HepG2 (cell line): ENCODE data around the gene GFOD1. TPM values are rescaled to one million over a fixed set of nuclear protein-coding genes. Genes with fewer than 3 reads are reported as not detected.

ENCODE experiments used
- ATAC-seq: fragments of 200-7000 bp; cut with Tn5 transposase; 3 replicates; pipeline ENCODE4 v1.9.1; 2020; ENCODE audit warnings: mild to moderate bottlenecking, moderate library complexity
- BruUV-seq: library from RNA; stranded (reverse); fragments of 400-500 nt; replicated peaks from 2 replicates; lab custom pipeline; 2021; lab: Mats Ljungman, UMichigan
- CTCF ChIA-PET: fragments of 300-600 bp; formaldehyde crosslinking; extraction: SDS; loops from one replicate; lab custom pipeline; 2021; ENCODE audit warnings: low total read pairs, inconsistent platforms, low intra/inter-chr PET ratio; lab: Yijun Ruan, JAX
- POLR2A ChIA-PET: fragments of 350-600 bp; sonication (Branson Sonifier 250); formaldehyde crosslinking; loops from one replicate; lab custom pipeline; 2020; ENCODE audit warnings: antibody characterized with exemption, inconsistent platforms; lab: Yijun Ruan, JAX
- DNase-seq: peaks from one replicate; pipeline ENCODE4 v3.0.0-alpha.2; 2015; ENCODE audit warnings: low spot score
- FAIRE-seq: peaks from 3 replicates; lab custom pipeline; 2011; peaks lifted over from hg19 to GRCh38; lab: Jason Lieb, UNC
- H2AFZ ChIP-seq: one replicate; pipeline ENCODE4 v1.6.1; 2011; ENCODE audit warnings: low read length, inconsistent platforms
- H3K27ac ChIP-seq: fragments of 300-600 bp; 3 replicates; pipeline ENCODE4 v1.8.0; 2011; ENCODE audit warnings: mixed run types, mild to moderate bottlenecking, mixed read lengths, low read length, inconsistent platforms; ENCODE audit not compliant: insufficient read depth; ENCODE audit errors: extremely low read length
- H3K27me3 ChIP-seq, 2 experiments: fragments of 200-600 bp in 1 of 2; 2 replicates in 1 of 2; 3 replicates in 1 of 2; pipeline versions ENCODE4 v1.6.0 to v1.8.0; 2011; ENCODE audit warnings: low read length in 2 of 2, mild to moderate bottlenecking in 2 of 2, moderate library complexity in 2 of 2, inconsistent platforms in 1 of 2; ENCODE audit not compliant: insufficient read depth in 2 of 2, control insufficient read depth in 1 of 2
- H3K36me3 ChIP-seq, 2 experiments: fragments of 200-600 bp in 1 of 2; replicated peaks in 1 of 2; 2 replicates in 1 of 2; 3 replicates in 1 of 2; pipeline versions ENCODE4 v1.5.1 to v1.8.0; 2011; ENCODE audit warnings: low read length in 2 of 2, inconsistent platforms in 1 of 2; ENCODE audit not compliant: insufficient read depth in 2 of 2, control insufficient read depth in 1 of 2
- H3K4me1 ChIP-seq: 2 replicates; pipeline ENCODE4 v1.5.1; 2012; ENCODE audit warnings: low read length, inconsistent platforms; ENCODE audit not compliant: insufficient read depth
- H3K4me2 ChIP-seq: 2 replicates; pipeline ENCODE4 v1.6.0; 2011; ENCODE audit warnings: low read depth, low read length, inconsistent platforms
- H3K4me3 ChIP-seq, 3 experiments: fragments of 200-600 bp in 1 of 3; sonication (generic), shearing (Covaris generic) in 1 of 3; replicated peaks in 1 of 3; 2 replicates each; pipeline ENCODE4 v1.5.1; 2011 to 2016; ENCODE audit warnings: low read length in 3 of 3, inconsistent platforms in 2 of 3, low read depth in 2 of 3, mild to moderate bottlenecking in 2 of 3, control low read depth in 1 of 3, mixed read lengths in 1 of 3; ENCODE audit not compliant: insufficient read depth in 1 of 3
- H3K79me2 ChIP-seq: one replicate; pipeline ENCODE4 v1.6.1; 2011; ENCODE audit warnings: low read length, inconsistent platforms; ENCODE audit not compliant: insufficient read depth
- H3K9ac ChIP-seq: 2 replicates; pipeline ENCODE4 v1.6.0; 2011; ENCODE audit warnings: mild to moderate bottlenecking, low read depth, low read length, inconsistent platforms; ENCODE audit not compliant: insufficient read depth
- H3K9me3 ChIP-seq: 2 replicates; pipeline ENCODE4 v1.5.1; 2012; ENCODE audit warnings: mild to moderate bottlenecking, low read length
- H4K20me1 ChIP-seq: 2 replicates; pipeline ENCODE4 v1.6.0; 2011; ENCODE audit warnings: inconsistent platforms, mild to moderate bottlenecking, low read length, moderate library complexity; ENCODE audit not compliant: insufficient read depth
- ATF4 ChIP-seq, 2 experiments: fragments of 450-650 bp in 1 of 2; sonication (generic) in 1 of 2; formaldehyde crosslinking; IDR thresholded peaks; 2 replicates each; pipeline versions ENCODE4 v1.5.0 to v1.8.0; 2020 to 2022; ENCODE audit warnings: mild to moderate bottlenecking in 1 of 2, missing genetic modification reagents in 1 of 2
- IKZF5 ChIP-seq: IDR thresholded peaks from 2 replicates; pipeline ENCODE4 v1.6.1; 2018; ENCODE audit warnings: missing genetic modification reagents, mild to moderate bottlenecking, missing compliant biosample characterization
- SKI ChIP-seq: fragments of 450-650 bp; IDR thresholded peaks from one replicate; pipeline ENCODE4 v1.6.1; 2018; ENCODE audit warnings: mild to moderate bottlenecking; ENCODE audit not compliant: partially characterized antibody
- WGBS: methylation state at CpG from one replicate; pipeline ENCODE4 v1.1.6; 2017; ENCODE audit warnings: low lambda C conversion rate; 5-methylcytosine and 5-hydroxymethylcytosine counted together
- in situ Hi-C: cut with HindIII; loops from 2 replicates; pipeline ENCODE4 v1.10.0; 2017; ENCODE audit warnings: low pct_unique_long_range_greater_than_20kb; ENCODE audit not compliant: extremely low pct_ligation_motif_present
- intact Hi-C: fragments of 100-400 bp; cut with micrococcal nuclease; formaldehyde crosslinking; loops from one replicate; pipeline ENCODE4 v1.10.0; 2022; ENCODE audit not compliant: unreplicated experiment
- polyA plus RNA-seq, 8 experiments: library from polyadenylated mRNA; depleted of rRNA in 3 of 8; stranded (reverse) in 7 of 8; unstranded in 1 of 8; fragments of >200 nt; fragmentation: Illumina TruSeq in 4 of 8; extraction: Trizol in 4 of 8; gene quantifications; 2 replicates each; pipeline versions ENCODE4 v1.2.1 to v1.2.3, GENCODE V29; 2011 to 2016; ENCODE audit warnings: low read depth in 4 of 8, missing spikeins in 1 of 8, mixed read lengths in 1 of 8; ENCODE audit not compliant: insufficient read depth in 1 of 8
- total RNA-seq, 5 experiments: library from RNA; depleted of rRNA; stranded (reverse); fragments of >200 nt; fragmentation: Illumina TruSeq; extraction: Trizol; gene quantifications; 2 replicates each; pipeline ENCODE4 v1.2.3, GENCODE V29; 2016; ENCODE audit warnings: low read depth in 1 of 5

GFOD1 gene
- total and polyA plus RNA-seq, 2 of the 13 experiments (the other 11 are each of a cell fraction or from before 2014, with no cell fraction given): 1.9 to 6.4 TPM

GRCh38 chr6:13437218-13437996, 50.0 kb downstream of the GFOD1 start:
- Histone ChIP-seq H3K4me2 (no peak overlapping the region), H3K4me1 (peaks cover 29% of the 10 kb centered on the region), H3K36me3 (no peaks in the 10 kb centered on the region), H4K20me1 (no peaks in the 10 kb centered on the region), H3K27ac (no peak overlapping the region), H3K79me2 (no peaks in the 10 kb centered on the region), H3K9ac (no peak overlapping the region), H3K4me3 (no peak overlapping the region), H2AFZ (no peak overlapping the region), H3K27me3 (no peaks in the 10 kb centered on the region), H3K9me3 (no peaks in the 10 kb centered on the region)
- no TSS peak for BruUV-seq
- 95% methylated on average over 3 of the region's 3 CpGs for WGBS
- intact Hi-C loops (no loop called here), in situ Hi-C loops (no loop called here)
- CTCF ChIA-PET: no interaction called here
- FAIRE-seq (no peak), DNase-seq (peak; percentile 16), ATAC-seq (peak; percentile 67)
- POLR2A ChIA-PET: no interaction called here
- TF ChIP-seq SKI (peak; percentile 40), ATF4 (CRISPR knock-in tag; IDR thresholded peaks at IDR 0.05) (no peak), IKZF5 (CRISPR knock-in tag) (no peak)
